ENCODE results near the gene MRPL14.

Gene MRPL14

GRCh38 chr6:44126320-44127149 lies 717 bp downstream of the MRPL14 start:
- H3K27me3 ChIP-seq (ENCODE audit: insufficient read depth, poor library complexity, severe bottlenecking) = no peaks in the 10 kb centered on the region
- peak; percentile 36 to 41 for DNase-seq (ENCODE audit: low read depth in 1 of 2, low spot score in 1 of 2)
- H3K4me3 ChIP-seq (replicated peaks; ENCODE audit: insufficient read depth, low read length) = peak overlapping the region; percentile 88
- no peak for TF ChIP-seq SPI1 (IDR thresholded peaks at IDR 0.05; ENCODE audit: borderline replicate concordance, low read depth)
- TF ChIP-seq GABPA (IDR thresholded peaks at IDR 0.05; ENCODE audit: low read depth) = no peak
- TF ChIP-seq, protein P1, sequence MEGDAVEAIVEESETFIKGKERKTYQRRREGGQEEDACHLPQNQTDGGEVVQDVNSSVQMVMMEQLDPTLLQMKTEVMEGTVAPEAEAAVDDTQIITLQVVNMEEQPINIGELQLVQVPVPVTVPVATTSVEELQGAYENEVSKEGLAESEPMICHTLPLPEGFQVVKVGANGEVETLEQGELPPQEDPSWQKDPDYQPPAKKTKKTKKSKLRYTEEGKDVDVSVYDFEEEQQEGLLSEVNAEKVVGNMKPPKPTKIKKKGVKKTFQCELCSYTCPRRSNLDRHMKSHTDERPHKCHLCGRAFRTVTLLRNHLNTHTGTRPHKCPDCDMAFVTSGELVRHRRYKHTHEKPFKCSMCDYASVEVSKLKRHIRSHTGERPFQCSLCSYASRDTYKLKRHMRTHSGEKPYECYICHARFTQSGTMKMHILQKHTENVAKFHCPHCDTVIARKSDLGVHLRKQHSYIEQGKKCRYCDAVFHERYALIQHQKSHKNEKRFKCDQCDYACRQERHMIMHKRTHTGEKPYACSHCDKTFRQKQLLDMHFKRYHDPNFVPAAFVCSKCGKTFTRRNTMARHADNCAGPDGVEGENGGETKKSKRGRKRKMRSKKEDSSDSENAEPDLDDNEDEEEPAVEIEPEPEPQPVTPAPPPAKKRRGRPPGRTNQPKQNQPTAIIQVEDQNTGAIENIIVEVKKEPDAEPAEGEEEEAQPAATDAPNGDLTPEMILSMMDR (IDR thresholded peaks at IDR 0.05; ENCODE audit: insufficient read depth, low read length) = no peak
- TF ChIP-seq REST (IDR thresholded peaks at IDR 0.05; ENCODE audit: insufficient replicate concordance, low read depth) = no peak
- TF ChIP-seq POLR2AphosphoS5 (IDR thresholded peaks at IDR 0.05; ENCODE audit: low read depth) = no peak
- H3K27ac ChIP-seq (replicated peaks) = peak overlapping the region; percentile 82

DNA sequence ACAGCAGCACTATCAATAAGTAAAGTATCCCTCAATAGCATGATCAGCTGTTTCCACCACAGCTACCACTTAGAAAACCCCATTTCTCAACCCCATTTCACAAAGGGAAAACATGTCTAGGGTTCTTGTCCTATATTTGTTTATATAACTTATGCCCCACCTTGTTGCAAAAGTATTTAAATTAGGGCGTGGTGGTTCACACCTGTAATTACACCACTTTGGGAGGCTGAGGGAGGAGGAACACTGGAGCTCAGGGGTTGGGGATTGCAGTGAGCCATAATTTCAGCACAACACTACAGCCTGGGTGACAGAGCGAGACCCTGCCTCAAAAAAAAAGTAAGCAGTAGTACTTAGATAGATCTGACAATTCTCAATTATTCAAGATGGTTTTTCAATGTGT lies 3.7 kb downstream of the MRPL14 start:
- H3K27me3 ChIP-seq (ENCODE audit: insufficient read depth, poor library complexity, severe bottlenecking) = no peaks in the 10 kb centered on the region

More for the DNA sequence above, 3.7 kb downstream of the MRPL14 start:
- Histone ChIP-seq H3K4me3 (replicated peaks; ENCODE audit: insufficient read depth, low read length) (no peak overlapping the region), H3K27ac (replicated peaks) (no peak overlapping the region)
- DNase-seq (ENCODE audit: low read depth in 1 of 2, low spot score in 1 of 2) = no peak
- TF ChIP-seq GABPA (IDR thresholded peaks at IDR 0.05; ENCODE audit: low read depth) (no peak), POLR2AphosphoS5 (IDR thresholded peaks at IDR 0.05; ENCODE audit: low read depth) (no peak), REST (IDR thresholded peaks at IDR 0.05; ENCODE audit: insufficient replicate concordance, low read depth) (no peak), SPI1 (IDR thresholded peaks at IDR 0.05; ENCODE audit: borderline replicate concordance, low read depth) (no peak)
- TF ChIP-seq, protein P1 (IDR thresholded peaks at IDR 0.05; ENCODE audit: insufficient read depth, low read length) = no peak

All from HL-60 (cell line).